ENCODE results near the gene PPP1R10. TPM values are rescaled to one million over a fixed set of nuclear protein-coding genes. Genes with fewer than 3 reads are reported as not detected.
A peak's percentile ranks its signal among the peaks of the same experiment; 100 is the strongest.

PPP1R10 gene
- total and polyA plus RNA-seq, 2 of the 13 experiments (the other 11 are each of a cell fraction or from before 2014, with no cell fraction given), result 26.3 to 38.4 TPM

DNA sequence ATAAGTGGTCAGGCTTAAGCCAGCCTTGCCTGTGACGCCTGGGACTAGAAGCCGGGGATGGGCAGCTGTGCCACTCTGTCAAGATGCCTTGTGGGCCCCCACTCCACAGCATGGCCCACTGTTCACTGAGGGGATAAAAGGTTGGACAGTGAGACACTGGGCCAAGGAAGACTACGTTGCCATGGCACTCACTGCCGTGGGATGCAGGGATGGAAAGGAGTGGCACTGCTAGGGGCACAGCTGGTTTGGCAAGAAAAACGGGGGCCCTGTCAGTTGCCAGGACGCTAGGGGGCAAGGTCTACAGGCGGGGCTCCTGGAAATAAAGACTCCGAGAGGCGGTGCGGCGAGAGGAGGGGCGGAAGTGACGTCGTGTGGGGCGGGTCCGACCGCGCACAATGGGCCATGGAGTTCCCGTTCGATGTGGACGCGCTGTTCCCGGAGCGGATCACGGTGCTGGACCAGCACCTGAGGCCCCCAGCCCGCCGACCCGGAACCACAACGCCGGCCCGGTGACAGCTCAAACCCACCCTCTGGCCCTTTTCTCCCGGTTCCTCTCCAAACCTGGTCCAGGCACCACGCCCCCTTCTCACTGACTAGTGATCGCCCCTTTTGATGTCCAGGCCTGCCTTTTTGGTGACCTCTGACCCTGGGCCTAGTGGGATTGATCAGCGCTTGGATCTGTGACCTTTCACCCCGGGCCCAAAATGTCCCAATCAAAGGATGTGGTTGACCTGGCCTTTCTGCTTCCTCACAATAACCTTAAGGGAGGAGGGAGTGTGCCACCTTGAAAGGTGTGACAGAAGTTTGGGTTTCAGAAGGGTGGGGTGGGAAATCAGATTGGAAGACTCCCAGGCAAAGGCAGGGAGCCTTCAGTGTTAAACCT, 9.7 kb upstream of the PPP1R10 start, which contains the start of gene ATAT1 (continued):
- TF ChIP-seq, protein P1, sequence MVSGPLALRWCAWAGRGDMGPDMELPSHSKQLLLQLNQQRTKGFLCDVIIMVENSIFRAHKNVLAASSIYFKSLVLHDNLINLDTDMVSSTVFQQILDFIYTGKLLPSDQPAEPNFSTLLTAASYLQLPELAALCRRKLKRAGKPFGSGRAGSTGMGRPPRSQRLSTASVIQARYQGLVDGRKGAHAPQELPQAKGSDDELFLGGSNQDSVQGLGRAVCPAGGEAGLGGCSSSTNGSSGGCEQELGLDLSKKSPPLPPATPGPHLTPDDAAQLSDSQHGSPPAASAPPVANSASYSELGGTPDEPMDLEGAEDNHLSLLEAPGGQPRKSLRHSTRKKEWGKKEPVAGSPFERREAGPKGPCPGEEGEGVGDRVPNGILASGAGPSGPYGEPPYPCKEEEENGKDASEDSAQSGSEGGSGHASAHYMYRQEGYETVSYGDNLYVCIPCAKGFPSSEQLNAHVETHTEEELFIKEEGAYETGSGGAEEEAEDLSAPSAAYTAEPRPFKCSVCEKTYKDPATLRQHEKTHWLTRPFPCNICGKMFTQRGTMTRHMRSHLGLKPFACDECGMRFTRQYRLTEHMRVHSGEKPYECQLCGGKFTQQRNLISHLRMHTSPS (CRISPR knock-in tag; IDR thresholded peaks at IDR 0.05; ENCODE audit: low read depth), result peak; percentile 88
- TF ChIP-seq, protein P2, sequence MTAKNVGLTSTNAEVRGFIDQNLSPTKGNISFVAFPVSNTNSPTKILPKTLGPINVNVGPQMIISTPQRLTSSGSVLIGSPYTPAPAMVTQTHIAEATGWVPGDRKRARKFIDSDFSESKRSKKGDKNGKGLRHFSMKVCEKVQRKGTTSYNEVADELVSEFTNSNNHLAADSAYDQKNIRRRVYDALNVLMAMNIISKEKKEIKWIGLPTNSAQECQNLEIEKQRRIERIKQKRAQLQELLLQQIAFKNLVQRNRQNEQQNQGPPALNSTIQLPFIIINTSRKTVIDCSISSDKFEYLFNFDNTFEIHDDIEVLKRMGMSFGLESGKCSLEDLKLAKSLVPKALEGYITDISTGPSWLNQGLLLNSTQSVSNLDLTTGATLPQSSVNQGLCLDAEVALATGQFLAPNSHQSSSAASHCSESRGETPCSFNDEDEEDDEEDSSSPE (CRISPR knock-in tag; IDR thresholded peaks at IDR 0.05), result peak; percentile 58; the same call in 1 of the 2 replicates
- TF ChIP-seq ELF1 (CRISPR knock-in tag; IDR thresholded peaks at IDR 0.05) (peak; percentile 69), ZNF660 (CRISPR knock-in tag; IDR thresholded peaks at IDR 0.05; ENCODE audit: borderline replicate concordance, low read depth) (0 out of 2 replicates have a peak, but pooled peaks have one; percentile 26), ONECUT2 (CRISPR knock-in tag; IDR thresholded peaks at IDR 0.05) (peak; percentile 42; the same call in 1 of the 2 replicates), SMAD3 (CRISPR knock-in tag; IDR thresholded peaks at IDR 0.05) (no peak), PCBP1 (IDR thresholded peaks at IDR 0.05; ENCODE audit: borderline replicate concordance, low read depth, low read length) (peak; percentile 85; the same call in 1 of the 2 replicates), ZKSCAN5 (CRISPR knock-in tag; IDR thresholded peaks at IDR 0.05) (peak; percentile 34; the same call in 1 of the 2 replicates), ZNF10 (CRISPR knock-in tag; IDR thresholded peaks at IDR 0.05; ENCODE audit: borderline replicate concordance, low read depth) (no peak), ZNF772 (CRISPR knock-in tag; IDR thresholded peaks at IDR 0.05) (peak; percentile 92), ZNF720 (CRISPR knock-in tag; IDR thresholded peaks at IDR 0.05) (no peak), ZNF879 (CRISPR knock-in tag; IDR thresholded peaks at IDR 0.05) (no peak), SOX6 (IDR thresholded peaks at IDR 0.05) (no peak), SOX6 (CRISPR knock-in tag; IDR thresholded peaks at IDR 0.05) (peak; percentile 89), RXRA (CRISPR knock-in tag; IDR thresholded peaks at IDR 0.05) (peak; percentile 76), EEA1 (CRISPR knock-in tag; IDR thresholded peaks at IDR 0.05; ENCODE audit: borderline replicate concordance) (no peak)
- TF ChIP-seq, protein P3, sequence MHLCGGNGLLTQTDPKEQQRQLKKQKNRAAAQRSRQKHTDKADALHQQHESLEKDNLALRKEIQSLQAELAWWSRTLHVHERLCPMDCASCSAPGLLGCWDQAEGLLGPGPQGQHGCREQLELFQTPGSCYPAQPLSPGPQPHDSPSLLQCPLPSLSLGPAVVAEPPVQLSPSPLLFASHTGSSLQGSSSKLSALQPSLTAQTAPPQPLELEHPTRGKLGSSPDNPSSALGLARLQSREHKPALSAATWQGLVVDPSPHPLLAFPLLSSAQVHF (CRISPR knock-in tag; IDR thresholded peaks at IDR 0.05), result no peak
- TF ChIP-seq, protein P4, sequence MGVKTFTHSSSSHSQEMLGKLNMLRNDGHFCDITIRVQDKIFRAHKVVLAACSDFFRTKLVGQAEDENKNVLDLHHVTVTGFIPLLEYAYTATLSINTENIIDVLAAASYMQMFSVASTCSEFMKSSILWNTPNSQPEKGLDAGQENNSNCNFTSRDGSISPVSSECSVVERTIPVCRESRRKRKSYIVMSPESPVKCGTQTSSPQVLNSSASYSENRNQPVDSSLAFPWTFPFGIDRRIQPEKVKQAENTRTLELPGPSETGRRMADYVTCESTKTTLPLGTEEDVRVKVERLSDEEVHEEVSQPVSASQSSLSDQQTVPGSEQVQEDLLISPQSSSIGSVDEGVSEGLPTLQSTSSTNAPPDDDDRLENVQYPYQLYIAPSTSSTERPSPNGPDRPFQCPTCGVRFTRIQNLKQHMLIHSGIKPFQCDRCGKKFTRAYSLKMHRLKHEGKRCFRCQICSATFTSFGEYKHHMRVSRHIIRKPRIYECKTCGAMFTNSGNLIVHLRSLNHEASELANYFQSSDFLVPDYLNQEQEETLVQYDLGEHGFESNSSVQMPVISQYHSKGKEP (CRISPR knock-in tag; IDR thresholded peaks at IDR 0.05), result peak; percentile 62; the same call in 1 of the 2 replicates
- TF ChIP-seq, protein P5, sequence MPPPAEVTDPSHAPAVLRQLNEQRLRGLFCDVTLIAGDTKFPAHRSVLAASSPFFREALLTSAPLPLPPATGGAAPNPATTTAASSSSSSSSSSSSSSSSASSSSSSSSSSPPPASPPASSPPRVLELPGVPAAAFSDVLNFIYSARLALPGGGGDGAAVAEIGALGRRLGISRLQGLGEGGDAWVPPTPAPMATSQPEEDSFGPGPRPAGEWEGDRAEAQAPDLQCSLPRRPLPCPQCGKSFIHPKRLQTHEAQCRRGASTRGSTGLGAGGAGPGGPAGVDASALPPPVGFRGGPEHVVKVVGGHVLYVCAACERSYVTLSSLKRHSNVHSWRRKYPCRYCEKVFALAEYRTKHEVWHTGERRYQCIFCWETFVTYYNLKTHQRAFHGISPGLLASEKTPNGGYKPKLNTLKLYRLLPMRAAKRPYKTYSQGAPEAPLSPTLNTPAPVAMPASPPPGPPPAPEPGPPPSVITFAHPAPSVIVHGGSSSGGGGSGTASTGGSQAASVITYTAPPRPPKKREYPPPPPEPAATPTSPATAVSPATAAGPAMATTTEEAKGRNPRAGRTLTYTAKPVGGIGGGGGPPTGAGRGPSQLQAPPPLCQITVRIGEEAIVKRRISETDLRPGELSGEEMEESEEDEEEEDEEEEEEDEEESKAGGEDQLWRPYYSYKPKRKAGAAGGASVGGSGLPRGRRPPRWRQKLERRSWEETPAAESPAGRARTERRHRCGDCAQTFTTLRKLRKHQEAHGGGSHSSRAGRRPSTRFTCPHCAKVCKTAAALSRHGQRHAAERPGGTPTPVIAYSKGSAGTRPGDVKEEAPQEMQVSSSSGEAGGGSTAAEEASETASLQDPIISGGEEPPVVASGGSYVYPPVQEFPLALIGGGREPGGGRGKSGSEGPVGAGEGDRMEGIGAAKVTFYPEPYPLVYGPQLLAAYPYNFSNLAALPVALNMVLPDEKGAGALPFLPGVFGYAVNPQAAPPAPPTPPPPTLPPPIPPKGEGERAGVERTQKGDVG (CRISPR knock-in tag; IDR thresholded peaks at IDR 0.05; ENCODE audit: borderline replicate concordance), result peak; percentile 94; the same call in 1 of the 2 replicates
- TF ChIP-seq, protein P6, sequence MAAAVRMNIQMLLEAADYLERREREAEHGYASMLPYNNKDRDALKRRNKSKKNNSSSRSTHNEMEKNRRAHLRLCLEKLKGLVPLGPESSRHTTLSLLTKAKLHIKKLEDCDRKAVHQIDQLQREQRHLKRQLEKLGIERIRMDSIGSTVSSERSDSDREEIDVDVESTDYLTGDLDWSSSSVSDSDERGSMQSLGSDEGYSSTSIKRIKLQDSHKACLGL (CRISPR knock-in tag; IDR thresholded peaks at IDR 0.05), result peak; percentile 62
